Right hindlimb (tissue), 1 donor: ENCODE measurements around the gene ADAMTS17.

Experiments
- DNase-seq: peaks from one replicate; pipeline ENCODE4 v3.0.0-alpha.2; 2018

The ADAMTS17 gene

DNA sequence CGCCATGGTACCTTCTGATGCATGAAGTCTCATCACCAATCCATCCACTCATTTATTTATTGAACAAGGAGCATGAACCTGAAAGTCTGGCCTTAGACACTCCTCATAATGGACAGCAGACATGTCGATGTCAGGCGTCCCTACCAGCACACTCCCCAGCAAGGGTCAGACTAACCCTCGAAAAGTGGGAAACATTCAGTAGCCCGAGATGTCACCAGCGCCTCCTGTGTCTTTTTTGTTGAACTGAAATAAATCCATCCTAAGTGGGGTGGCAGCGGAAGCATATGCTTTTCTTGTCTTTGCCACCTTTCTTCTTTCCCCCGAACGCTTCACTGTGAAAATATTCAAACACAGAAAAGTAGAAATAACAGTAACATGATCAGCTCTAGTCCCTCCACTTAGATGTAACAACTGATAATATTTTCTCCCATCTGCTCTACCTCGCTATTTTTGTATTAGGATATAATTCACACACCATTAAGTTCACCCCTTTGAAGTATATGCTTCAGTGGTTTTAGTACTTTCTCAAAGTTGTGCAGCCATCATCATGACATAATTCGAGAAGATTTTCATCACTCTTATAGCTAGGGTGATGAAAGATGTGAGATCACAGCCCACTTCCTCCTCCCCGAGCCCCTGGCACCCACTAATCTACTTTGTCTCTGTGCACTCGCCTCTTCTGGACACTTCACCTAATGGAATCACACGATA, 121.6 kb downstream of the ADAMTS17 start:
- DNase-seq = no peak

DNA sequence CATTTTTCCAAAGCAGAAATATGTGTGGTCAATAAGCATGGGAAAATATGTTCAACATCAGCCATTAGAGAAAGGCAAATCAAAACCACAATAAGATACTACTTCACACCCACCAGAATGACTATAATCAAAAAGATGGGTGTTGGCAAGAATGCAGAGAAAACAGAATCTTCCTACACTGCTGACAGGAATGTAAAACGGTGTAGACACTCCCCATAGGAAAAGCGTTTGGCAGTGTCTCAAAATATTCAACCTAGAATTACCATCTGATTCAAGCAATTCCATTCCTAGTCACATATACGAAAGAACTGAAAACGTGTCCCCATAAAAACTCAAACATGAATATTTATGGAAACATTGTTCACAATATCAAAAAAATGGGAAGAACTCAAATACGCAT, 123.3 kb downstream of the ADAMTS17 start:
- no peak for DNase-seq

DNA sequence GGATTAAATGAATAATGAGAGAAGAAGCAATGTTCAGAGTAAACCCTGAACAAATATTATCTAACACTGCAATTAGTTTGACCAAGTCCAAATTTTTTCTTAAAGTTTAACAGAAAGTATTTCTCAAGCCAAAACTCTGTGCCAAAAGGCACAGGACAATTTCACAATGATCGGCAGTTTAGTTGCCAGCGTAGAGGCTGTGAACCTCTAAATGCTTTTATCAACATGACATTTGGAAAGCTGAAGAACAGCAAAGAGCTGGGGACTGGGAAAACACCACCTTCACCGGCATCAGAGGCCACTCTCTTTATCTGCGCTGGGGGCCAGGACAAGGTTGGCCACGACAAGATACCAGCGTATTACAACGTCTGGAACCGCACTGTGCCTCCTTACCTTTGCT, 125.6 kb downstream of the ADAMTS17 start:
- DNase-seq = no peak

DNA sequence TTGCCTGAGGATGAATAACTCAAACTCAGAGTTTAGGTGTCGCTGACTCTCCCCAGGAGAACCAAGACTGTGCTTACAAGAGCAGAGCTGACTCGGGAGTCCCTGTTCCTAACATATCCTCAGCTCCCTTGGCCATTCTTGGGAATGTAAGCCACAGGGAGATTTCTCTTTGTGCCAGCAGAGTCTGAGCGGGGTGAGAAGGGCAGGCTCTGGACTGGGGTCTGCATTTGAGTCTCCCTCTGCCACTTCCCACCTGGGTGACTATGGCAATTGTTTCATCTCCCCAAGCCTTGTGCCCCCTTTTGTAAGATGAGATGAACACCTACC, 126.0 kb downstream of the ADAMTS17 start:
- no peak for DNase-seq

DNA sequence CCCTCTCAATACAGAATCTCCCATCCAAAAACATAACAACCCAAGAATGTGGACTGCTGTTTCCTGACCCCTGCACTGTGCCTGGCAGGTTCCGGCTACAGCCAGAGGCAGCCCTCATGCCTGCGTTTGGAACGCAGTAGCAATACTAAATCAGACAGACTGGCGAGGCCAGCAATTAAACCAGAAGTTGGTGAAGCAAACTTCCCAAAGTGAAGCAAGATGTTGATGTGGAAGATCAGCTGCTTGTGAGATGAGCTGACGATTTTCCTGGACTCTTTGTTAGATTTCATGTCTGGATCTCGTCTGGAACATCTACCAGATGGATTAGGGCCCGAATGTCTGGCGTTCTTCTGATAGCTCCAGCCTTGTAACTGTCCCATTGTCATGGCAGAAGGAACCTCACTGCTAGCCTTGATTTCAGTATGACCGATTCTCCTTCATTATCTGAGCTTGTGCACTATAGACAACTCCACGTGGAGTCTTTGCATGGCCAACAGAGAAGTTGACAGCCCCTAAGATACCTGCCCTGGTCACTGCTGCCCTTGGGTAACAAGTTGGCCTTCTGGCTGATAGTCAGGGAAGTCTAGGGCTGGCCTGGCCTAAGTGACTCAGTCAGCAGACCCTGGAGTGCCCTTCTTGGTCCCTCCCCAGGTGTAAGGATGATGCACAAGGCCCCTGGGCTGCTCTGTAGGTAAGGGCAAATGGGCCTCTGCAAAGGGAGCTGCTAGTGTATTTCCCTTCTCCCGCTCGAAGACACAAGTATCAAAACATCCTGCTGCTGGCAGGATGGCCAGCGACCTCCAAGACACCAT, 126.5 kb downstream of the ADAMTS17 start:
- no peak for DNase-seq

DNA sequence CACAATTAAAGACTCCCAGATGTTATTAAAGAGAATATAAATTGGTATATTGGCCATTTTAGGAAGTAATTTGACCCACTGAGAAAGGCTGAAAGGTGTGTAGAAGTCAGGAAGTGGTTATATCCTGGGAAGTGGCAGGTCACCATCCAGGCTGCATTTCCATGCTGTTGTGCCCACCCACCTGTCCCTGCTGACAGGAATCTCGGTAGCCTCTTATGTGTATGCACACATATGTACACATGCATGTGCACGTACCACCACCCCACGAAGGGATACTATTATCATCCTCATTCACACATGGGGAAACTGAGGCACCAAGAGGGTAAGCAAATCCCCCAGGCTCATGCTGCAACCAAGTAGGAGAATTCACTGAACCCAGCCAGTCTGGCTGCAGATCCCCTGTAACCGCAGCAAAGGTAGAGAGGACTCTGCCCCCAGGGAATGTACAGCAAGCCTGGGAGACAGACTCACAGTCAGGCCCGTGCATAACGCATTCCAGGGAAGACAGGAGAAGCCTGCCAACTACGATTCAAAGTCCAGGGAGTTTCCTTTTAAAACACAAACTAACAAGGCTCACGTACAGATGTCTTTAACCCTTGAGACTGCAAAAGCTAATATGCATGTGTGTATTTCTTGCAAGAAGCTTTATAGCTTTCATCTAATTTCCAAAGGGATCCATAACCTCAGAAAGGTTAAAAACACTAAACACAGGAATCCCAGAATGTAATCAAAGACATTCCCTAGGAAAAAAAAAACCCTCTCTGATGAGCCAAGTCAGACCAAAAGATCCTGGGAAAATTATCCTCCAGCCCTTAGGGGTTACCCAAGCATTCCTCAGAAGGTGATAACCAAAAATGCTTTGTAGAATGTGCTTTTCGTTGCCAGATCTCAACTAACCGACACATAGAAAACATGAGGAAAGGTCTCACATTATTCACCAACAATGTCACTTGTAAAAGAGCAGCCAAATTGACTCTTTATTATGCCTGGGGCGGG, 129.6 kb downstream of the ADAMTS17 start:
- no peak for DNase-seq

DNA sequence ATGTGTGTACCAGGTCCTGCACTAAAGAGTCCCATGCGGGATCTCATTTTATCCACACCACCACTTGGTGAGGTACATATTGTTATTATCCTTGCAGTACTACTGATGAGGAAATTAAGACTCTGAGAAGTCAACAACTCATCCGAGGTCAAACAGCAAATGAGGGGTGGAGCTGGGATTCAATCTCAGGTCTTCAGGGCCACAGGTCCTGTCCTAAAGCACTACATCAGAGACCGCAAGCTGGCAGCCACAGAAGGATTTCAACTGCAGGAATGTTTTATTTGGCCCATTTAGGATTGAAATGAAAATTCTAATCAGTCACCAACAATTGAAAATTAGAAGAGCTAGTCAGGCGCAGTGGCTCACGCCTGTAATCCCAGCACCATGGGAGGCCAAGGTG, 131.4 kb downstream of the ADAMTS17 start:
- no peak for DNase-seq

DNA sequence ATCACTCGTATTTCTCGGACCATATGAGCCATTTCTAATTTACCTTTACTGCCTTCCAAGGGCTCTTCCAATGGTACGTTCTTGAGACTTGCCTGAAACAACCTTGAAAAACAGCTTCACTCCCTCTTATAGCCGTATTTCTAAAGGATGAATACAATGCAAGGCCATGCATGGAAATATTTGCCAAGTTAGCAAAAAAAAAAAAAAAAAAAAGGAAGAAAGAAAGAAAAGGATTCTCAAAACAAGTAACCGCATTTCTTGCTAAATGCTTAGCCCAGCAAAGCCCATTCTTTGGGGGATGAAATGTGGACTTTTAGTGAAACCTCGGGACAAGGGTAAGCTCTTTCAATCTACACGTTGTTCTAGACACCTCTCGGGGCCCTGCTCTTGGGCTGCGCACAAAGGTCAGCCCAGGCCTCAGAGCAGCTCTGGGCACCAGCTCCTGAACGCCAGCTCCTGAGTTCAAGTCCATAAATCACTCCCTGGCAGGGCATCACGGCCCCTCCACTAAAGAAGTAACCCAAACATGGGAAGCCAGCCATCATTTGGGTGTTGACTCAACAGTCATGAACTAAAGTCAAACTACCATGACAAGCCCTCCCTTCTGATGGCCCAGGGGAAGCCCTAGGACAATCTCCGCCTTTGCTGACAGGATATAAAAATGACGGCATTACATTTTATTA, 132.7 kb downstream of the ADAMTS17 start:
- no peak for DNase-seq

DNA sequence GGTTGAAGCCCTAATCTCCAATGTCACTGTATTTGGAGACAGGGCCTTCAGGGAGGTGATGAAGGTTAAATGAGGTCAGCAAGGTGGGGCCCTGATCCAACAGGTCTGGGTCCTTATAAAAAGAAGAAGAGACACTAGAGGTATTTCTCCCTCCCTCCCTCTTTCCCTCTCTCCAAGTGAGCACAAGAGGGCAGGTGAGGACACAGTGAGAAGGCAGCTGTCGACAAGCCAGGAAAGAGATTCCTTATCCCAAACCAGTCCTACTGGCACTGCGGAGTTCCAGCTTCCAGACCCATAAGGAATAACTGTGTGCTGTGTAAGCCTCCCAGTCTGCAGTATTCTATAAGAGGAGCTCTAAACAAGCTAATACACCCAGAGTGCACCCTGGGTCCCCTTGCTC, 134.7 kb downstream of the ADAMTS17 start:
- no peak for DNase-seq

DNA sequence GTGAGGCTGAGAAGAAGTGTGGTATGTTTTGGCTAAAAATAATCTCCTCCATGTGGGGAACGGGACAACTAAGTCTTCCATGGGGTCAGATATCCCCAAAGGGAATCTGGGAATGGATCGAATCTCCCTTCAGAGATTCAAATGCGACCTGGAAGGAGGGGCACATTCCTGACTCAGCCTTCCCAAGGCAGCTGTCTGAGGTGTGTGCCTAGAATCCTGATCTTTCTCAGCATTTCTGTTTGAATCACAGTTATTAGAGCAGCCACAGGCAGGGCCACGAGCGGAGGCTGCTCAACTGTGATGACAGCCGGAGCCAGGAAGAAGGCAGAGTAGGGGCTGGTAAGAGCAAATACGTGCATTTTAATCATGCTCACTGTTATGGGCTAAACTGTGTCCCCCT, 135.1 kb downstream of the ADAMTS17 start:
- DNase-seq = no peak

DNA sequence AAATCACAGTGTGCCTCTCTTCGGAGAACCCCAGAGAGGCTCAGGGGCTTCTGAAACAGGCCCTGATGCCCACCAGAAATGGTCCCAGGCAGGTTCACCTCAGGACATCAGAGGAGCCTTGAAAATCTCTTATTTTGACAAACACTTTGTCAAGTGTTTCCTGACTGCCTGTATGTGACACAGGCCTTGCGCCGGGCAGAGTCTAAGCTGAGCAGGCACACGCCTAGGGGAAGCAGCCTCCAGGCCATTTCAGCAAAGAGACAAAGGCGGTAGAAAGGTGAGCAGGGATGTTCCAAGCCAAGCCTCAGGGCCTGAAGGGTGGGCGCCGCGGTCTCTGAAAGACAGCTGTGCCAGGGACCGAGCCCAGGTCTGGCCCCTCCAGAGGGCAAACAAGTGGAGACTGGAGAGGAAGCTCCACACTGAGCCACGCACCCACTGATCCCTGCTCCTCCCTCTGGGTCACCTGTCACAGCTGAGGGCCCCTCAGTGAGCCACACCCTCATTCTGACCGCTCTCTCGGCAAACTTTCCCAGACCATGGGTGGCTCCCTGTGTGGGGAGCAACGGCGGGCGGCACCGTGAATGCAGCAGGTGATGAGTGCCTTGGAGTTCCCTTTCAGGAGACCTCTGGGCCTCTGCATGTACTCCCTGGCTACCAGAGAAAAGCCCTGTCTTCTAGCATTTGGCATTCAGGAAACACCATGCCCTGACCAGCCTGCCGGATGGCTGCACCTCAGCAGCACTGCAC, 136.1 kb downstream of the ADAMTS17 start:
- DNase-seq = no peak

DNA sequence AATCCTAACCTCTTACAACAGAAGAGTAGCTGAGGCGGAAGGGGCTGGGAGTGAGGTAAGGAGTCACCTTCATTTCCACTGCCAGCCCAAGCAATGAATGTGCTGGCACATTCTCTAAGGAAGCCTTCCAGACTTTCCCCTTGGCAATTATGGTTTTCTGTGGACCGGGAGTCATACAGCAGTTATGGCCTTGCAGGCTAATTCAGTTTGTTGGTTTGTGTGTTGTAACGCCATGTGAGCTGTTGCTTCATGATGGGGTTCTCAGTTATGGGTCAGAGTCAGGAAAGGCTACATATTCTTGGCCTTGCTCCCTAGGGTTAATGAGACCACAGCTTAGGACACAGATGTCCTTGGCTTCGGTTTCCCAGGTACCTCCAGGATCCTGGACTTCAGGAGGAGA, 137.0 kb downstream of the ADAMTS17 start:
- no peak for DNase-seq

DNA sequence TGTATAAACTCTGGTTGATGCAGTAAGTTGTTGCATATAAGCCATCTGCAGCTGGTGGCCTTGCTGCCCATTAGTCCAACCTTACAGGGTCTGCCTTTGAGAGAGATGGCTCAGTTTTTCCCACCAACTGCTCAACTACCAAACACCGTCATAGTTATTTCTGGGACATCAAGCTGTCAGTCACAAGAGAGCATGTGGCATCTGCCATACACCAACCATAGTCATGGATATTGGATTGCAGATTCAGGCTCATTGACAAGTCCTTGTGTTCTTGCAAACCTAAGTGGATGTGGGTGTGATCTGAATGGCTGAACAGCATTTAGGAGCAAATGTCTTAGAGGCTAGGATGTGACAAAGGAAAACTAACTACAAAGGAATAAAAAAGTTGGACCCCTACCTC, 137.6 kb downstream of the ADAMTS17 start:
- DNase-seq = no peak

DNA sequence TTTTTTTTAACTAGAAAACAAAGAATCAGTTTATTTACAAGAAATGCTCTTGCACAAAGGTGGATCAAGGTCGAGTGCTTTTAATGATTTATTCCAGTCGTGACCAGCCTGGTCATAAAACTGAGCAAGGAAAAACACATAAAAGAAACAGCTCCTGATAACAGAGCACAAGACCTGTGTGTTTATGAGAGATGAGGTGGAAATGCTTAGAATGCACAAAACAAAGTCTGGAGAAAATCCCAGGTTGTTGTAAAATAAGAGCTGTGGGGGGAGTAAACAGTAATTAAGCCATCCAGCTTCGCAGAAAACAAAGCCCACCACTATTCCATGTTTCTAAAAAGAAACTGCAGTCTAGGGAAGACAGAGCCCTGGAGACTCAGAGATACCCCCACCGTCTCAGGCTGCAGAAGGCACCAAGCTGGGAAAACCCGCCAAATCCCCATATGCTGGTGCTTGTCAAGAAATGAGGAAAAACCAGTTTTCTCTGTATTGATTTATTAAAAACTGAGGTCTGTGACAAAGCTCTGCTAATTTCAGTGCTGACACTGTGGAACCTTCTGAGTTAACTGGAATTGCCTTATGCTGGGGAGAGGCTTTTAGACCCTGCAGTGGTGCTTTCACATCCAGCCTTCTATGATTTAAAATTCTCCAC, 139.3 kb downstream of the ADAMTS17 start:
- peak; percentile 6 for DNase-seq

DNA sequence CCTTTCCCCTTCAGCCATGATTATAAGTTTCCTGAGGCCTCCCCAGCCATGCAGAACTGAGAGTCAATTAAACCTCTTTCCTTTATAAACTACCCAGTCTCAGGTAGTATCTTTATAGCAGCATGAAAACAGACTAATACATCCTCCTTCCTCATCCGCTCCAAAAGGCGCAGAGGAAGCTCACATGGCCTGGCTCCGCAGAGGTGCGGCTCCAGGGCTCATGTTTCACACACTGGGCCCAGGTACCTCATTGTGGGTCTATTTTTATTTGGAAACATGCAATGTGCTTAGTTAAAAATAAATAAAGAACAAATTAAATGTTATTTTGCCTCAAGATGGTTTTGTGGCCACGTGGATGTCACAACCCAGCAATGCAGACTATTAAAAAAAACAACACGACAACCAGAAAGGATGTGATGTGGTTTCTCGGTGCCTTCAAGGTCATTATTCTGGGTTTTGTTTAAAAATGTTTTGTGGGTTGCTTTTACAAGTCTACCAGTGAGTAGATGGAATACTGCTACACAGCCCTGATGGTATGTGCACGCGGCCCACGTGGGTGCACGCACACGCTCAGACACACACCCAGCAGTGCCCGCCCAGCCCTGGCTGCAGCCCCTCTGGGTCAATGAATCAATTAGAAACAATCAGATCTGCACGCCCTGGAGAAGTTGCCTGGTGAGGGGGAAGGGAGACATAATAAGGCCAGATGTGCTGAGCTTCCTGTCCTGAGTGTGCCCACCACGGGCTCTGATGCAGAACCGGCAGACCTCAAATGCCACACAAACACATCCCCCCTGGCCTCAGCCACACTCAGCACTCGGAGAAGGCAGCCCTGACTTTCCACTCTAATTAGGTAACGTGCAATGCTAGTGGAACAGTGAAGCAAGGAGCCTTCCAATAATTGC, 140.1 kb downstream of the ADAMTS17 start:
- DNase-seq = no peak

DNA sequence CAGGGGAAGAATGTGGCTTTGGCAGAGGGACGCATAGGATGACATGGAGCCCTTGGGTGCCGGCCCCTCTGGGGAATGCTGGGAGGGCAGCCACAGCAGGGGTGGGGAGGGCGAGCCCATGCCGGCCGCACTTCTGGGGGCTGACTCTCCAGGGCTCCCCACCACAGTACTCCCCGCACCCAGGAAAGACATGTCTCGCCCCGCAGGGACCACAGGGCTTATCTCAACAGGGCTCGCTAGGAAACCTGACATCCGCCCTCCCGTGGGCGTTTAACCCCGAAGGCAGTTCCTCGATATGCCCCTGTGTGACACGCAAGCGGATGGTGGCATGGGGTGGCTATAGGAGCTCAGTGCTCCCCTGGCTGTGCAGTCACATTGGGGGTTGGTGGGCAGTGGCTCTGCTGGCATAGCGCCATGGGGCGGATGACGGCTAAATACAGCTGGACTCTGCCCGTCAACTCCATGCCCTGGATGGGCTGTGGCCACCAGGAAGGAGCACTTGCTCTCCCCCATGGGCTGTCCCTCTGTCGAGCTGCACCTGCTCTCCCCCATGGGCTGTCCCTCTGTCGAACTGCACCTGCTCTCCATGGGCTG, 141.4 kb downstream of the ADAMTS17 start:
- peak; percentile 49 for DNase-seq

DNA sequence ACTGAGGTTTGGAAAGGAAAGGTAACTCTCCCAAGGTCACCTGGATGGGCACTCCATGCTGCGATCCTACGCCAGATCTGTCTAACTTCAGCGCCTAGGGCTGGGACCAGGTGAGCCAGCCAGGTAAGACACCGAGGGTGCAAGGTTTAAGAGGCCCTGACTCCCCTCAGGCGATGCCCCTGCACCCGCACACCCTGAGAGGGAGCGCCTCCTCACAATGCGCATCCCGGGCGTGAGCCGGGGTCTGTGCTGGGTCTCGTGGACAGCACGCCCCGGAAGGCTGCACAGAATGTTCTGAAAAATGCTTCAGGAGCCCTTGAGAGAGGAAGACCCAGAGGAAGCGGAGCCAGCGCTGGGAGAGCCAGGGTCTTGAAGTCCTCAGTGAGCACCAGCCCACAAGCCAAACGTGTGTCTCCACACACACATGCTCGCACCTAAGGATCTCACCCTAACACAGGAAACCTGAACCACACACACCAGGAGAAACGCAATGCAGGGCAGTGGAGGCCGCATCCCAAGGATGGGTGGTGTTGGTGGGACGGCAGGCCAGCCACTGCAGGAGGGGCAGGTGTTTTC, 142.0 kb downstream of the ADAMTS17 start:
- no peak for DNase-seq

DNA sequence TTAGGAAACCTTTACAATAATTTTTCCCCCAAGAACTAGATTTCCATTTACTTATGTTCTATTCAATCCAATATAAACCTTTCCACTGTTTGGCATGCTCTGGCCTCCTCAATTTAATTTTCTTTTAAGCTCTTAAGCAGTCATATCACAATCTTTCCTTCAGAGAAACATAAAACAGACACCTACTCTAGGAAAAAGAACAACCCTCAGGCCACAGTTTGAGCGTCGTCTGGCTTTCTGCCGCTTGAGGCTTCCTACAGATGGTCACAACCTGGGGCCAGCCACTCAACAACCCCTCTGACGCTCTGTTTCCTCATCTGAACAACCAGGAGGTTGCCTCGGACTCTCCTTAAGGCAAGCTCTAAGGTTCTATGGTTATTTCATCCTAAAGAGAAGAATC, 143.3 kb downstream of the ADAMTS17 start:
- no peak for DNase-seq

DNA sequence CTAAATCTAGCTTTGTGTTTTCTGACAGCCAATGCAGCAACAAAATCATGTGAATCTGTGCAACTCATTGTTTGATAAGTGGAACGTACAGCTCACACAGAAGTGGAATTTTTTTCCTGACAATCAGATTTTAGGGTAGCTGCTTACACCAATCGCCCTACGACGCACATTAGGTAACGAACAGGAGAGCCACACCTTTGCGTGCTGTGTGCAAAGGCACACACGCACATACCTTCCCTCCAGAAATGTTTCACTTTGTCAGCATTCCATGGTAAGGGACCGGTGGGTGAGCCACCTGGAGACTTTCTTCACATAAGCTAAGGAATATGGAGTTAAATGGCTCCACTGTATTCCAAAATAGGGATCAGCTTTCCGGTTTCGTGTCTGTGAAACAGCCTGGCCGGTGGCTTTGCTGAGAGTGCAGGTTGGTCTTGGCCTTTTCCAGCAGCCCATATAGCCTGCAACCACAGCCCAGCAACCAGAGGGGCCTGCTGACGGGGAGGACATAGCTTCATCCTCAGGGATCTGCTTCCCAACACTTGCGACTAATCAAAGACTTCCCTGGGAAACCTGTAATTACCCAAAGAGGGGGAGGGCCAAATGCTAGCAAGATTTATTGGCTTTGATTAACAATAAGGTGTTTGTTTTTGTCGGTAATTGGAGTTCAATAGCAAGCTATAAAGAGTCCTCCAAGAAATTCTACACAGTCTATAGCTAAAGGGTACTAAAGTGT, 145.3 kb downstream of the ADAMTS17 start:
- no peak for DNase-seq
